Smooth muscle cell of the brain vasculature (primary cell): ENCODE data around the gene APC.

Source experiments
- DNase-seq: peaks from one replicate; pipeline ENCODE4 v3.0.0-alpha.2; 2012; ENCODE audit warnings: low read depth, low spot score

The APC gene

DNA sequence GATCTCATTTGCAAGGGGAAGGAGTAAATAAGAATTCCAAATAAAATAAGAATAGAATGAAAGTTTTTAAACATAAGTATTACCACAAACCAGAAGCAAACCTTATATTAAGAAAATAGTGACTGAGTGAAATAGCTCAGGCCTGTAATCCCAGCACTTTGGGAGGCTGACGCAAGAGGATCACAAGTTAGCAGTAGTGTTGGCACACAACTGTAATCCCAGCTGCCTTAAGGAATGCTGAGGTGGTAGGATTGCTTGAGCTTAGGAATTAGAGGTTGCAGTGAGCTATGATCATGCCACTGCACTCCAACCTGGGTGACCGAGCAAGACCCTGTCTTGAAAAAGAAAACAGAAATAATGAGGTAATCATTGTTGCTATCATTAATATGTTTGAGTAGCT, 47.0 kb downstream of the APC start:
- DNase-seq, result no peak

DNA sequence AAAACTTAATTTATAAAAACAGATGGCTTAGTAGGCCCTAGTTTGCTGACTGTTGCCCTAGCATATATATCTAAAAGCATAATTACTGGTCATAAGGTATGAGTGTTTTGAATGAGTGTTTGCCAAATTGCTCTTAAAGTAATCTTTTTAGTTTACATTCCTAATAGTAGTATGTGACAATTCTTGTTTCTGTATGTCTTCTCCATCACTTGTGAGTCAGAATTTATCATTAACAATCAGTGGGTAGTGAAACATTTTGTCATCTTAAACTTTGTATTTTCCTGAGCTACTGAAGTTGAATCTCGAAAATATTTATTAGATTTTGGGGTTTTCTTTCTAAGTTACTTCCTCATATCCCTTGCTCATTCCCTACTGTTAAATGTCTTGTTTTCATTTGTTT, 49.6 kb downstream of the APC start:
- no peak for DNase-seq

- no peak for DNase-seq
Observed at GRCh38 chr5:112787896-112788295, 50.2 kb downstream of the APC start.

DNA sequence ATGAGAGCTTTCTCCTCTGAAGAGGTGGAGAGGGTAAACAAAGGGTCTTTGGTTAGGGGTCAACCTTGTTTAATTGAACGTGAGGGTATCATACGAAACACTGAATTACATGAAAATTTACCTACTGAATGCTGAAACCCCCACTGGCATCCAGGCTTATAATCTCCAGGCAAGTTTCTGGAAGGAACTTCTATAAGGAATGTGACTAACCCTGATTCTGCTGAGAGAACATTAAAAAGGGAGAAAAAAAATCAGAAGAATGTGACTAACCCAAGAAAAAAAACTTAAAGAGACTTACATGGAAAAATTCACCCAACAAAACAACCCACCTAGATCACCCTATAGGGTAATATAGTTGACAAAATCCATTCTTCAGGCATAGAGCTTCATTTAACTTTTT, 55.5 kb downstream of the APC start:
- no peak for DNase-seq

DNA sequence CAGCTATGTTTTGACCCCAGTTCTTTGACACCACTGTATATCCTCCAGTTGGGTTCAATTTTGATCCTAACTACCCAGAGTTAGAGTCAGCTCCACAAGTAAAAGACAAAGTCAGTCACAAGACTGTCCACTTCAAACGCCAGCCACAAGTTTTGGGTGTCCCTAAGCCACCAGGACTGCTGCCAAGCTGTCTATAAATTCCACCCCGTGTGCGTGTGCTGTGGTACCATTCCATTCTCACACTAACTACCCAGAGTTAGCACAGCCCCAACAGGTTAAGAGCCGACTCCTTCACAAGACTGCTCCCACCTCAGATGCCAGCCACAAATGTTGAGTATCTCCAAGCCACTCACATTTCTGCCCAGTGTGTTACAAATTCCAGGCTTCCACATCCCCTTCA, 56.7 kb downstream of the APC start:
- no peak for DNase-seq

- no peak for DNase-seq
Observed at GRCh38 chr5:112795342-112795741, 57.7 kb downstream of the APC start.

- no peak for DNase-seq
Observed at GRCh38 chr5:112795944-112796678, 58.4 kb downstream of the APC start.

GRCh38 chr5:112799661-112800060, 62.0 kb downstream of the APC start:
- DNase-seq, result no peak

DNA sequence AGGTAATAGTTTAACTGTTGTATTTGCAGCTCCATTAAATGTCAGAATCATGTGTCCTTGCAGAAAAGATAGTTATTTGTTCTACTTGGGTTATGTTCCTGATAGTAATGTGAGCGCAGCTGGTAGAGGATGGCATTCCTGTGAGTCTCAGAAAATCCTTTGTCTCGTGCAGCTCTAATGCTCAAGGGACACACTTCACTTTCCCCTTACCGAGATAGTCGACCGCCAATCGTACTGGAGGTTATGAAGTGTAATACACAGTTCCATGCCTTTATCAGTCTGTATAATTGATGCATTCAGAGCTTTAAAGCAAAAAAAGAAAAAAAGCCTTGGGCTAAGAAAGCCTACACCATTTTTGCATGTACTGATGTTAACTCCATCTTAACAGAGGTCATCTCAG, 63.2 kb downstream of the APC start:
- no peak for DNase-seq

GRCh38 chr5:112811023-112811422, 73.3 kb downstream of the APC start:
- DNase-seq, result no peak

DNA sequence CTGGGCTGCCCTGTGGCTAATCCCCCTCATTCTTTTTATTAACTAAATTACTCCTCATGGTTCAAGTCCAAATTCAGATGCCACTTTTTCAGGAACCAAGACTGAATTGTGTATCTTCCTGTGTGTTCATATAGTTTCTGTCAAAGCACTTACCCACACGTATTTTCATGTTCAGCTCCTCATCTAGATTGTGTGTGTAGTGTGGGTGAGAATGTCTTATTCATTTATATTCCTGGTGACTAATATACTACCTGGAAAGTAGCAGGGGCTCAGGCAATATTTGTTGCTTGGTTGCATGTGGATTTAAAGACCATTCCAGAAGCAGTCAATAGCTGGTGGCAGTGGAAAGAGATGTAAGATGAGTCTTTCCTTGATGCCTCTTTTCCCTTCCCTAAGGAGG, 74.9 kb downstream of the APC start:
- no peak for DNase-seq

DNA sequence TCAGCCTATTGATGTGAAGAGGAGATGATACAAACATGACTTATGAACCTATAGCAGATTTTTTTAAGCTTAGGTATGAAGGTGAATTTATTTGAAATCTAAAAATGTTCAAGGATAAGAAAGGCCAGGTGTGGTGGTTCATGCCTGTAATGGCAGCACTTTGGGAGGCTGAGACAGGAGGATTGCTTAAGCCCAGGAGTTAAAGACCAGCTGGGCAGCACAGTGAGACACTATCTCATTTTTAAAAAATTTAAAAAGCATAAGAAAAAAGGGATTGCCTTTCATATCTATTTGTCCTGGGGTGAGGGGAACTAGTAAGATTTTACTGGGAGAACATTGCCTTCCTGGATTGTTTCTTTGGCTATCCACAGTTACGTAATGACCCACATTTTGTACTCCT, 82.6 kb downstream of the APC start:
- no peak for DNase-seq

DNA sequence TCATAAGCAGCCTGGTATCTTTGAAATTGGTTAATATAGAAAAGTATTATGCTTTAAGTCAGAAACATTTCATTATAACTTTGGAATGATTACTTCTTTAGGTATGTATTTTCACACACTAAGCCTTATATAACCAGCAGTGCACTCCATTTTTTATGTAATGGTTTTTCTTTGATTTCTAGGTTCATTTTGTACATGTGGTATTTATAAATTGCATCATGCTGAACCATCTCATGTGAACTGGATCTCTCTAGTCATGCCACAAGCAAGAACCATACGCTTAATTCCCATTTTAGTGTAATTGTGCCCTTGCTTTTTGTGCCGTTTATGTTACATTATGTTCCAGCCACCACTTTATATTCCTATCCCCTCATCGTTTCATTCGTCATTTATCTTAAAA, 84.8 kb downstream of the APC start:
- no peak for DNase-seq

- DNase-seq, result no peak
Observed at GRCh38 chr5:112823181-112823580, 85.5 kb downstream of the APC start.

- no peak for DNase-seq
Observed at GRCh38 chr5:112823656-112824055, 86.0 kb downstream of the APC start.

DNA sequence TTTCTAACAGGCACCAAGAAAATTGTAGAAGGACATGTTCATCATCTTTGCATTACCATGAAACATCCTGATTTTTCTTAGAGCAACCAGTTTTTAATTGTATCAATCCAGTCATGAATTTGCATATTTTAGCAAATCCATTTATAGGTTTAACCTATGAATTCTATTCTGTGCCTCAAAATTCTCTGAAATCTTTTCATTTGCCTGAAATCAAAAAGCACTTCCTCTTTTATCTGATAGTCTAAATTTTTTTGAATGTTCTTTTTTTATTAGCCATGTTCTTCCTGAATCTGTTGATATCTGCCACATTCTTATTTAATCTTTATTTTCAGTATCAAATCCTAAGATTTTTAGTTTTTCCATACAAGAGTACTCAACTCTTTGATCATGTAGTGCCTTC, 86.5 kb downstream of the APC start:
- DNase-seq, result no peak

DNA sequence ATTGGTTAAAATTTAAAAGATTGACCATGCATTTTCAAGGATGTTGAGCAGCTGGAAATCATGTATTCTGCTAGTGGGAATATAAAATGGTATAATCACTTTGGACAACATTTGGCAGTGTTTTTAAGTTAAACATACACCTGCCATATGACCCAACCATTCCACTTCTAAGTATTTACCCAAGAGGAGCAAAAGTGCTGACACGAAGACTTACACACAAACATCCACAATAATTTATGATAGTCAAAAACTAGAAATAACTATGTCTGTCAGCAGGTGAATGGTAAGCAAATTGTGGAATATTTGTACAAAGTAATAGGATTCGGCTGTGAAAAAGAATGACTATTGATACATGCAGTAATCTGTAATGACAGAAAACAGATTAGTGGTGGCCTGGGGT, 92.7 kb downstream of the APC start:
- no peak for DNase-seq

DNA sequence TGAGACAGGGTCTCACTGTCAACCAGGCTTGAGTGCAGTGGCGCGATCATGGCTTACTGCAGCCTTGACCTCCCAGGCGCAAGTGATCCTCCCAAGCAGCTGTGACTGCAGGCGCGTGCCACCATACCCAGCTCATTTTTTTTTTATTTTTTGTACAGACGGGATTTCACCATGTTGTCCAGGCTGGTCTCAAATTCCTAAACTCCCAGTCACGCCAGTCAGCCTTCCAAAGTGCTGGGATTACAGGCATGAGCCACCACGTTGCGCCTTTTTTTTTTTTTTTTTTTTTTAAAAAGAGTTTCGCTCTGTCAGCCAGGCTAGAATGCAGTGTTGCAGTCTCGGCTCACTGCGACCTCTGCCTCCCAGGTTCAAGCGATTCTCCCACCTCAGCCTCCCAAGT, 96.3 kb downstream of the APC start:
- DNase-seq, result no peak

- DNase-seq, result no peak
Observed at GRCh38 chr5:112844489-112844888, 106.8 kb downstream of the APC start.

DNA sequence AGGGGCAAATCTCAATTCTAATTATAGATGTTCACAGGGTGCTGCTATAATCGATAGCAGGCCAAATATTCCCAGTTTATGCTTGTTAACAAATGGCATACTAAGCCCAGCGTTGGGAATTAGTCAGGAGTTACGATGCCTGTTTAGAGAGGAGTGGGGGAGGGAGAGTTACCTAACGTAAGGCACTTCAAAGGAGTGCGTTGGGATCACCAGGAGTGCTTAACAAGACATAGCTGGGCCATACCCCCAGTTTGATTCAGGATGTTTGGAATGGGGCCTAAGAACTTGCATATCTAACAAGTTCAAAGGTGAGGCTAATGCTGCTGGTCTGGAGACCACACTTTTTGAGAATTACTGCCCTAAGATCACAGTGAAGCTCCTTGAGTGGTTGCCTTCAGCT, 108.9 kb downstream of the APC start:
- DNase-seq, result no peak

- DNase-seq, result no peak
Observed at GRCh38 chr5:112847306-112847705, 109.6 kb downstream of the APC start.

DNA sequence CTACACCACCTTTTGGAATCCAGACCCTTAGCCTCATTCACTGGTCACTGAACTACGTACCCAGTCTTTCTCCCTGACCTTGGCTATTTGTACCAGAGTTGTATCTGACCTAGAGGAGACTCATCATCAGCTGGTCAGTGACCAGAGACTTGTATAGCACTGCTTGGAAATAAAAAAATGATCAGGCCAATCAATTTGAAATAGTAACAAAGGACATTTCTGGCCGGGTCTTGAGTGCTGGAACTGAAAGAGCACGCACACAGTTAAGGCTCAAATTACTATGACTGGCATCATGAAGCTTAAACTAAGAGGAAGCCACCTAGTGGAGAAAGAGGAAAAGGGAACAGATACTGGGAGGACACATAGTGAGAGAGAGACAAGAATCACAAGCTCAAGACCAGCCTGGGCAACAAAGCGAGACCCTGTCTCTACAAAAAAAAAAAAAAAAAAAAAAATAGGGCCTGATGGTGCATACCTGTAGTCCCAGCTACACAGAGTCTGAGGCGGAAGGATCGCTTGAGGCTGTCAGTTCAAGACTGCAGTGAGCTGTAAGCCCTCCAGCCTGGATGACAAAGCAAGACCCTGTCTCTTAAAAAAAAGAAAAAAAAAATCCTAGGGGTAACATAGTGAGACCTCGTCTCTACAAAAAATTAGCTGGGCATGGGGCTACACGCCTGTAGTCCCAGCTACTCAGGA, 110.6 kb downstream of the APC start:
- peak; percentile 29 for DNase-seq

- no peak for DNase-seq
Observed at GRCh38 chr5:112849912-112850311, 112.2 kb downstream of the APC start.

DNA sequence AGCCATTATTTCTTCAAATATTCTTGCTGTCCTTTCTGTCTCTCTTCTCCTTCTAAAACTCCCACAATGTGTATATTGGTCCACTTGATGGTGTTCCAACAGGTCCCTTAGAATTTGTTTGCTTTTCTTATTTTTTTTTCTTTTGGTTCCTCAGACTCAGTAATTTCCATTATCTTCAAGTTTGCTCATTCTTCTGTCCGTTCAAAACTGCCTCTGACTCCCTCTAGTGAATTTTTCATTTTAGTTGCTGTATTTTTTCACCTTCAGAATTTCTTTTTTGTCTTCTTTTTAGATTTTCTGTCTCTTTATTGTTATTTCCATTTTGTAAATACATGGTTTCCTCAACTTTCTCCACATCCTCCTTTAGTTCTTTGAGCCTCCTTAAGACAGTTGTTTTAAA, 117.0 kb downstream of the APC start:
- DNase-seq, result no peak
